PC-3 (cell line): Measurements from ENCODE around the gene SYT1. TPM values are rescaled to one million over a fixed set of nuclear protein-coding genes. Genes with fewer than 3 reads are reported as not detected.

Experiments
- ATAC-seq: fragments of 200-7000 bp; cut with Tn5 transposase; 2 replicates; pipeline ENCODE4 v1.9.1; 2020; ENCODE audit warnings: mild to moderate bottlenecking, moderate library complexity
- BruUV-seq: library from RNA; stranded (reverse); fragments of 400-500 nt; replicated peaks from 2 replicates; lab custom pipeline; 2021; lab: Mats Ljungman, UMichigan
- CTCF ChIA-PET: fragments of 300-600 bp; sonication (Branson Sonifier 250); formaldehyde crosslinking; loops from one replicate; lab custom pipeline; 2022; ENCODE audit warnings: antibody characterized with exemption; lab: Charles Lee
- POLR2A ChIA-PET: fragments of 300-600 bp; sonication (Branson Sonifier 250); formaldehyde crosslinking; loops from one replicate; lab custom pipeline; 2022; ENCODE audit warnings: antibody characterized with exemption; ENCODE audit not compliant: unreplicated experiment; lab: Charles Lee
- DNase-seq: peaks from one replicate; pipeline ENCODE4 v3.0.0-alpha.2; 2015
- H2AFZ ChIP-seq: fragments of 300-600 bp; sonication (generic); 2 replicates; pipeline ENCODE4 v1.6.0; 2016; ENCODE audit warnings: antibody characterized with exemption, low read length
- H3F3A ChIP-seq: fragments of 300-600 bp; sonication (generic); one replicate; pipeline ENCODE4 v1.6.0; 2017; ENCODE audit warnings: antibody characterized with exemption, low read length, control low read depth, mild to moderate bottlenecking; ENCODE audit not compliant: unreplicated experiment
- H3K27ac ChIP-seq: fragments of 300-600 bp; sonication (generic); 2 replicates; pipeline ENCODE4 v1.5.1; 2016; ENCODE audit warnings: mild to moderate bottlenecking, low read length
- H3K27me3 ChIP-seq: fragments of 300-600 bp; sonication (generic); 2 replicates; pipeline ENCODE4 v1.6.1; 2016; ENCODE audit warnings: low read length, mixed read lengths
- H3K36me3 ChIP-seq: fragments of 300-600 bp; sonication (generic); 2 replicates; pipeline ENCODE4 v1.6.1; 2016; ENCODE audit warnings: low read depth, mixed run types, low read length, mixed read lengths
- H3K4me1 ChIP-seq: fragments of 300-600 bp; sonication (generic); 2 replicates; pipeline ENCODE4 v1.5.1; 2016; ENCODE audit warnings: low read length; ENCODE audit not compliant: insufficient read depth
- H3K4me2 ChIP-seq: fragments of 300-600 bp; sonication (generic); 2 replicates; pipeline ENCODE4 v1.6.0; 2016; ENCODE audit warnings: low read length
- H3K4me3 ChIP-seq: fragments of 300-600 bp; sonication (generic); 2 replicates; pipeline ENCODE4 v1.5.1; 2016; ENCODE audit warnings: mild to moderate bottlenecking, low read length, mixed read lengths
- H3K79me2 ChIP-seq: fragments of 300-600 bp; sonication (generic); 2 replicates; pipeline ENCODE4 v1.6.1; 2017; ENCODE audit warnings: low read length, mixed read lengths
- H3K9ac ChIP-seq: fragments of 300-600 bp; sonication (generic); 2 replicates; pipeline ENCODE4 v1.6.0; 2016; ENCODE audit warnings: mild to moderate bottlenecking, low read length
- H3K9me2 ChIP-seq: fragments of 300-600 bp; sonication (generic); replicated peaks from 2 replicates; pipeline ENCODE4 v1.6.1; 2016; ENCODE audit warnings: mixed run types, low read length, mixed read lengths
- H3K9me3 ChIP-seq: fragments of 300-600 bp; sonication (generic); 2 replicates; pipeline ENCODE4 v1.6.1; 2016; ENCODE audit warnings: low read length, mixed read lengths
- H4K20me1 ChIP-seq: fragments of 300-600 bp; sonication (generic); 2 replicates; pipeline ENCODE4 v1.6.1; 2016; ENCODE audit warnings: low read length, mixed read lengths
- CTCF ChIP-seq: fragments of 300-600 bp; sonication (generic); conservative IDR thresholded peaks from 2 replicates; pipeline ENCODE4 v1.5.1; 2017; ENCODE audit warnings: antibody characterized with exemption, low read depth, mild to moderate bottlenecking, low read length
- EZH2 ChIP-seq: fragments of 300-600 bp; sonication (generic); IDR thresholded peaks from one replicate; pipeline ENCODE4 v1.6.1; 2017; ENCODE audit warnings: antibody characterized with exemption, mild to moderate bottlenecking, low read length; ENCODE audit not compliant: unreplicated experiment
- EZH2phosphoT487 ChIP-seq: fragments of 300-600 bp; sonication (generic); IDR thresholded peaks from 2 replicates; pipeline ENCODE4 v1.6.1; 2018; ENCODE audit warnings: mild to moderate bottlenecking, antibody characterized with exemption, low read length, borderline replicate concordance
- intact Hi-C: fragments of 100-400 bp; cut with micrococcal nuclease; formaldehyde crosslinking; loops from 2 replicates; pipeline ENCODE4 v1.9.0; 2023
- total RNA-seq: library from RNA; depleted of rRNA; stranded (reverse); fragments of >200 nt; gene quantifications from 2 replicates; pipeline ENCODE4 v1.2.3, GENCODE V29; 2014

Gene SYT1
- total RNA-seq, 1 experiment from 2014 or later: 0.51 TPM

- Histone ChIP-seq H3K9me2 (no peaks in the 10 kb centered on the region), H3K4me1 (0 out of 2 replicates have a peak, but pooled peaks cover 3% of the 10 kb centered on the region), H3K36me3 (no peaks in the 10 kb centered on the region), H3K9me3 (no peaks in the 10 kb centered on the region), H3K79me2 (no peaks in the 10 kb centered on the region), H3K9ac (no peak overlapping the region), H3K4me3 (no peak overlapping the region), H3K27me3 (no peaks in the 10 kb centered on the region), H3K4me2 (no peak overlapping the region), H3F3A (no peaks in the 10 kb centered on the region), H2AFZ (no peak overlapping the region), H3K27ac (no peak overlapping the region), H4K20me1 (no peaks in the 10 kb centered on the region)
- ATAC-seq (no peak), DNase-seq (no peak)
- CTCF ChIA-PET: no interaction called here
- intact Hi-C loops: loop anchor here (10.0 kb wide), 1 partner anchor 814 kb away; no protein-coding TSS in a partner anchor
- no TSS peak for BruUV-seq
- POLR2A ChIA-PET: no interaction called here
- TF ChIP-seq CTCF: no peak
- no peak for TF ChIP-seq EZH2
- no peak for TF ChIP-seq EZH2phosphoT487
Observed at GRCh38 chr12:79378496-79378895, 513.9 kb downstream of the SYT1 start.

- H4K20me1 ChIP-seq: no peaks in the 10 kb centered on the region
- H3K27me3 ChIP-seq: no peaks in the 10 kb centered on the region
- H3K79me2 ChIP-seq: no peaks in the 10 kb centered on the region
- intact Hi-C loops: no loop called here
- H3K4me3 ChIP-seq: no peak overlapping the region
- 0 out of 2 replicates have a peak, but pooled peaks cover 3% of the 10 kb centered on the region for H3K4me1 ChIP-seq
- H3K36me3 ChIP-seq: no peaks in the 10 kb centered on the region
- no peaks in the 10 kb centered on the region for H3K9me2 ChIP-seq
- H3K9me3 ChIP-seq: no peaks in the 10 kb centered on the region
- H3K9ac ChIP-seq: no peak overlapping the region
- TF ChIP-seq CTCF: no peak
- no peak for TF ChIP-seq EZH2phosphoT487
- TF ChIP-seq EZH2: no peak
- no peak overlapping the region for H3K27ac ChIP-seq
- no peak overlapping the region for H3K4me2 ChIP-seq
- H2AFZ ChIP-seq: no peak overlapping the region
- BruUV-seq: no TSS peak
- H3F3A ChIP-seq: no peaks in the 10 kb centered on the region
- CTCF ChIA-PET: no interaction called here
- POLR2A ChIA-PET: interaction anchor here (0.6 kb wide), 1 partner anchor 397 kb away, joined by 7 read pairs; no protein-coding TSS in a partner anchor
- ATAC-seq (no peak), DNase-seq (no peak)
Observed at GRCh38 chr12:79380402-79380801, 515.8 kb downstream of the SYT1 start.

- TF ChIP-seq CTCF (no peak), EZH2 (no peak), EZH2phosphoT487 (no peak)
- Histone ChIP-seq H3K4me3 (no peak overlapping the region), H3K36me3 (no peaks in the 10 kb centered on the region), H3K27me3 (no peaks in the 10 kb centered on the region), H4K20me1 (no peaks in the 10 kb centered on the region), H3K9me3 (no peaks in the 10 kb centered on the region), H2AFZ (no peak overlapping the region), H3K27ac (no peak overlapping the region), H3K4me2 (no peak overlapping the region), H3K9me2 (no peaks in the 10 kb centered on the region), H3F3A (no peaks in the 10 kb centered on the region), H3K79me2 (no peaks in the 10 kb centered on the region), H3K4me1 (0 out of 2 replicates have a peak, but pooled peaks cover 3% of the 10 kb centered on the region), H3K9ac (no peak overlapping the region)
- ChIA-PET CTCF (no interaction called here), POLR2A (no interaction called here)
- no peak for DNase-seq
- intact Hi-C loops: no loop called here
- ATAC-seq: no peak
- no TSS peak for BruUV-seq
Observed at GRCh38 chr12:79381248-79382208, 517.0 kb downstream of the SYT1 start.
